Ovary (tissue), 9 donors: ENCODE results near the gene SCART1. TPM values are rescaled to one million over a fixed set of nuclear protein-coding genes. Genes with fewer than 3 reads are reported as not detected.
"Not testable (repeated sequence)": the region's sequence is repeated elsewhere in the genome, so short reads cannot be mapped to it uniquely, and the experiment has no call there.

Experiments used
- DNase-seq, 5 donors: peaks; one replicate each; pipeline ENCODE4 v3.0.0-alpha.2; 2019 to 2020
- H3K27ac ChIP-seq, 2 donors: fragments of 200-600 bp; one replicate each; pipeline versions ENCODE4 v1.5.1 to v1.8.0; 2019 to 2022
- H3K27me3 ChIP-seq: fragments of 200-600 bp; one replicate; pipeline ENCODE4 v1.8.0; 2022
- H3K36me3 ChIP-seq: fragments of 200-600 bp; sonication (generic); one replicate; pipeline ENCODE4 v1.5.1; 2019
- H3K4me1 ChIP-seq: one replicate; pipeline ENCODE4 v1.8.1; 2013; ENCODE audit warnings: mild to moderate bottlenecking, moderate library complexity; ENCODE audit not compliant: insufficient read depth
- H3K4me3 ChIP-seq: fragments of 200-600 bp; sonication (generic); one replicate; pipeline ENCODE4 v1.5.1; 2017
- H3K9me3 ChIP-seq, 2 donors: fragments of 200-600 bp in 1 of 2; sonication (generic) in 1 of 2; one replicate each; pipeline versions ENCODE4 v1.5.1 to v1.8.1; 2013 to 2019; ENCODE audit warnings: mild to moderate bottlenecking in 1 of 2, moderate library complexity in 1 of 2
- EP300 ChIP-seq: sonication (generic); formaldehyde crosslinking; IDR thresholded peaks from one replicate; pipeline ENCODE4 v1.6.1; 2017; ENCODE audit warnings: antibody characterized with exemption
- POLR2A ChIP-seq: fragments of 450-650 bp; IDR thresholded peaks from one replicate; pipeline ENCODE4 v1.6.1; 2017; ENCODE audit warnings: antibody characterized with exemption, mild to moderate bottlenecking, moderate library complexity
- WGBS, 3 donors: extraction: QIAGEN DNeasy Blood & Tissue Kit in 1 of 3; methylation state at CpG; one replicate each; pipeline versions ENCODE4 v1.1.5 to v1.1.7; 2013 to 2017; 5-methylcytosine and 5-hydroxymethylcytosine counted together
- intact Hi-C, 4 donors: fragments of 100-400 bp; cut with DNase I; formaldehyde crosslinking; loops; one replicate each; pipeline versions ENCODE4 v1.11.0 to v1.15.1; 2022 to 2023
- polyA plus RNA-seq, 2 donors: library from polyadenylated mRNA; stranded (reverse); fragments of 200-250 nt in 1 of 2; fragments of 350-450 nt in 1 of 2; fragmentation: Illumina TruSeq in 1 of 2; extraction: RNeasy Lipid Tissue Mini Kit (QIAGEN cat#74804) in 1 of 2; gene quantifications; one replicate each; pipeline ENCODE4 v1.2.3, GENCODE V29; 2013 to 2014
- total RNA-seq, 7 donors: library from RNA; depleted of rRNA in 2 of 7; stranded (reverse); fragments of >200 nt in 2 of 7; fragmentation: NEBNext Ultra II Directional in 3 of 7; extraction: Animal tissue kit (Norgen Biotek cat#: 25700) in 3 of 7; gene quantifications; one replicate each; pipeline versions ENCODE4 v1.1.0 to v1.2.4, GENCODE V29; 2016 to 2023
- TF ChIP-seq, protein P1 (sequence below), 3 donors: fragments of 450-650 bp in 2 of 3; fragments of 200-600 bp in 1 of 3; IDR thresholded peaks; one replicate each; pipeline versions ENCODE4 v1.5.1 to v1.8.0; 2016 to 2022; ENCODE audit warnings: antibody characterized with exemption in 3 of 3, mild to moderate bottlenecking in 1 of 3
- donor health status: DM: no; HTN: no; CAD: no; lungs with moderate emphysema.
- donor health status: DM: no; HTN: no; CAD: no.
- donor health status: Bipolar disorder and iron deficiency.
- donor health status: DM: yes; HTN: yes; CAD: no.
- donor health status: DM: no; HTN: no; CAD: no.
- donor health status: DM: yes; HTN: yes; CAD: no.

Gene SCART1
- total and polyA plus RNA-seq, 9 donors = 0.71 to 5.0 (median 2.7) TPM

GRCh38 chr10:133465191-133465949 lies 11.6 kb downstream of the SCART1 start:
- Histone ChIP-seq H3K9me3 (no peaks in the 10 kb centered on the region), H3K4me3 (no peak overlapping the region), H3K27me3 (no peaks in the 10 kb centered on the region), H3K4me1 (no peaks in the 10 kb centered on the region), H3K27ac (no peak overlapping the region), H3K36me3 (no peaks in the 10 kb centered on the region)
- DNase-seq = peak in 1 of 5 donors; percentile 5
- intact Hi-C loops = no loop called here
- TF ChIP-seq, protein P1, sequence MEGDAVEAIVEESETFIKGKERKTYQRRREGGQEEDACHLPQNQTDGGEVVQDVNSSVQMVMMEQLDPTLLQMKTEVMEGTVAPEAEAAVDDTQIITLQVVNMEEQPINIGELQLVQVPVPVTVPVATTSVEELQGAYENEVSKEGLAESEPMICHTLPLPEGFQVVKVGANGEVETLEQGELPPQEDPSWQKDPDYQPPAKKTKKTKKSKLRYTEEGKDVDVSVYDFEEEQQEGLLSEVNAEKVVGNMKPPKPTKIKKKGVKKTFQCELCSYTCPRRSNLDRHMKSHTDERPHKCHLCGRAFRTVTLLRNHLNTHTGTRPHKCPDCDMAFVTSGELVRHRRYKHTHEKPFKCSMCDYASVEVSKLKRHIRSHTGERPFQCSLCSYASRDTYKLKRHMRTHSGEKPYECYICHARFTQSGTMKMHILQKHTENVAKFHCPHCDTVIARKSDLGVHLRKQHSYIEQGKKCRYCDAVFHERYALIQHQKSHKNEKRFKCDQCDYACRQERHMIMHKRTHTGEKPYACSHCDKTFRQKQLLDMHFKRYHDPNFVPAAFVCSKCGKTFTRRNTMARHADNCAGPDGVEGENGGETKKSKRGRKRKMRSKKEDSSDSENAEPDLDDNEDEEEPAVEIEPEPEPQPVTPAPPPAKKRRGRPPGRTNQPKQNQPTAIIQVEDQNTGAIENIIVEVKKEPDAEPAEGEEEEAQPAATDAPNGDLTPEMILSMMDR (IDR thresholded peaks at IDR 0.05) = no peak
- TF ChIP-seq POLR2A (no peak), EP300 (no peak)
- 19 to 27% (median 23%) methylated on average over 51 to 55 of the region's 55 CpGs for WGBS, 3 donors

DNA sequence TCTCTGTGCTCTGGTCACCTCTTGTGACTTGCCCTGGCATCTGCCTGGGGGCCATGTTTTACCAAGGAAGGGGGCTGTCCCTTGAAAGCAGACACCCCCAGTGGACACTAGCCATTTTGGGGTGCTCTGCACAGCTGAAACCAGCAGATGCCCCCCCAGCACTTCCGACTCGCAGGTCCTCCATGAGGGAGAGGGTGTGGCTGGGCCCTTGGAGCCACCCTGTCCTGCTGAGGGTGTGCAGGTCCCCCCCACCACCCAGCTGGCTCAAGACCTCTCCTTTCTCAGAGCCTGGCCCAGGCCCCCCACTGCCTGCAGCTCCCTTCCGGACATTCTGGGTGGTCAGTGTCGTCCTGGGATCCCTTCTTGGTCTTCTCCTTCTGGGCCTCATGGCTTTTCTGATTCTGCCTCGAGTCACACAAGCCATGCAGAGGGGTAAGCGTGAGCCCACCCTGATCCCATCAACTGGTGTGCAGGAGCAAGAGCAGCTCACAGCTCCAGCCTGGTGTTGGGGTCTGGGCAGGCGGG lies 12.3 kb downstream of the SCART1 start:
- H3K4me1 ChIP-seq = no peaks in the 10 kb centered on the region
- H3K9me3 ChIP-seq = no peaks in the 10 kb centered on the region
- intact Hi-C loops = no loop called here
- no peak for DNase-seq
- TF ChIP-seq POLR2A = no peak
- TF ChIP-seq EP300 = no peak
- TF ChIP-seq, protein P1 (IDR thresholded peaks at IDR 0.05) = no peak
- H3K27me3 ChIP-seq = no peaks in the 10 kb centered on the region
- H3K36me3 ChIP-seq = no peaks in the 10 kb centered on the region
- 82 to 97% (median 91%) methylated on average over 7 of the region's 7 CpGs for WGBS, 3 donors
- no peak overlapping the region for H3K4me3 ChIP-seq
- no peak overlapping the region for H3K27ac ChIP-seq

DNA sequence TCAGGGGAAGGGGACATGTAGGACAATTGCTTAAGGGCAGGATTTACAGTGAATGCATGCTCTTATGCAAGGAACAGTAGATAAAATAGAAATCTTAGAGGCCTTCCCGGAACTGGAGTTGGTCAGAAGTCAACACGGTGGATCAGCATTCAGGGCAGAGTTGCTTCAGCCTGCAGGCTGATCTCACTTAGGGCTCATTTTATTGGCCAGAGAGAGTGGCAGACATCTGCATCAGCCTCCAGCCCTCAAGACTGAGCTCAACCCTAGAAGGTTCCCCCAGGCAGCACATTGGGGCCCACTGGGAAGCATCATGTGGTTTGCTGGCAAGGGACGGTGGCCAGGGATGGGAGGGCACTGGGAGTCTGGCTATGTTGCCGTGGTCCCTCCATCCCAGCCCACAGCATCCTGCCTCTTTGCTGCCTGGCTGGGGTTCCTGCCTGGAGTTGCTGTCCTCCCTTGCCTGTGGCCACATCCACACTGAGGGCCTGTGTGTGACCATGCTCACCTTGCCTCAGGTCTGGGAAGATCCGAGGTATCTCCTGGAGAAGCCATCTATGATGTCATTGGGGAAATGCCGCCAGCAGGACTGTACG lies 13.0 kb downstream of the SCART1 start:
- Histone ChIP-seq H3K4me3 (no peak overlapping the region), H3K9me3 (peaks cover 0 to 3% of the 10 kb centered on the region in 2 donors), H3K4me1 (no peaks in the 10 kb centered on the region), H3K27ac (no peak overlapping the region), H3K36me3 (no peaks in the 10 kb centered on the region), H3K27me3 (no peaks in the 10 kb centered on the region)
- TF ChIP-seq, protein P1 (IDR thresholded peaks at IDR 0.05) = no peak
- TF ChIP-seq POLR2A = no peak
- no peak for TF ChIP-seq EP300
- DNase-seq = no peak
- intact Hi-C loops = no loop called here
- 92% methylated on average over 7 of the region's 7 CpGs for WGBS, 3 donors

GRCh38 chr10:133467286-133467911 lies 13.7 kb downstream of the SCART1 start:
- no peak for TF ChIP-seq POLR2A
- TF ChIP-seq, protein P1 (IDR thresholded peaks at IDR 0.05) = no peak
- TF ChIP-seq EP300 = no peak
- no peak for DNase-seq
- Histone ChIP-seq H3K27ac (no peak overlapping the region), H3K4me3 (no peak overlapping the region), H3K4me1 (no peaks in the 10 kb centered on the region), H3K9me3 (peaks cover 0 to 3% of the 10 kb centered on the region in 2 donors), H3K27me3 (no peaks in the 10 kb centered on the region), H3K36me3 (no peaks in the 10 kb centered on the region)
- WGBS, 3 donors = 90 to 92% (median 90%) methylated on average over 17 of the region's 17 CpGs
- intact Hi-C loops = no loop called here

DNA sequence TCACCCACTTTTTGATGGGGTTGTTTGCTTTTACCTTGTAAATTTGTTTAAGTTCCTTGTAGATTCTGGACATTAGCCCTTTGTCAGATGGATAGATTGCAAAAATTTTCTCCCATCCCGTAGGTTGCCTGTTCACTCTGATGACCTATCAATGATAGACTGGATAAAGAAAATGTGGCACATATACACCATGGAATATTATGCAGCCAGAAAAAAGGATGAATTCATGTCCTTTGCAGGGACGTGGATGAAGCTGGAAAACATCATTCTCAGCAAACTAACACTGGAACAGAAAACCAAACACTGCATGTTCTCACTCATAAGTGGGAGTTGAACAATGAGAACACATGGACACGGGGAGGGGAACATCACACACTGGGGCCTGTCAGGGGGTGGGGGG lies 15.5 kb downstream of the SCART1 start:
- H3K27ac ChIP-seq, H3K4me1 ChIP-seq, H3K36me3 ChIP-seq, H3K9me3 ChIP-seq, H3K4me3 ChIP-seq, DNase-seq, intact Hi-C loops, H3K27me3 ChIP-seq: not testable (repeated sequence)
- 77 to 87% (median 83%) methylated on average over 3 of the region's 3 CpGs for WGBS, 3 donors
